HL-60 (cell line): ENCODE results near the gene ZNF580.
A peak's percentile ranks its signal among the peaks of the same experiment; 100 is the strongest.

Experiments
- DNase-seq, 2 experiments: peaks; one replicate each; pipeline ENCODE4 v3.0.0-alpha.2; 2010 to 2020; ENCODE audit warnings: low read depth in 1 of 2, low spot score in 1 of 2
- H3K27ac ChIP-seq: fragments of 250-450 bp; sonication (Bioruptor Pico); replicated peaks from 2 replicates; pipeline ENCODE4 v1.5.1; 2020; ENCODE audit warnings: mild to moderate bottlenecking, moderate library complexity
- H3K27me3 ChIP-seq: fragments of 250-450 bp; sonication (Bioruptor Pico); 2 replicates; pipeline ENCODE4 v1.5.1; 2021; ENCODE audit warnings: mild to moderate bottlenecking, moderate library complexity; ENCODE audit not compliant: insufficient read depth, poor library complexity, severe bottlenecking
- H3K4me3 ChIP-seq: replicated peaks from 2 replicates; pipeline ENCODE4 v1.5.1; 2011; ENCODE audit warnings: mild to moderate bottlenecking, control low read depth, low read length; ENCODE audit not compliant: insufficient read depth
- CTCF ChIP-seq: IDR thresholded peaks from one replicate; pipeline ENCODE4 v1.5.1; 2011; ENCODE audit warnings: low read length, control low read depth, inconsistent platforms; ENCODE audit not compliant: insufficient read depth
- GABPA ChIP-seq: IDR thresholded peaks from 2 replicates; pipeline ENCODE4 v1.6.1; 2012; ENCODE audit warnings: low read depth
- POLR2AphosphoS5 ChIP-seq: IDR thresholded peaks from 2 replicates; pipeline ENCODE4 v1.6.1; 2012; ENCODE audit warnings: low read depth
- REST ChIP-seq: IDR thresholded peaks from 2 replicates; pipeline ENCODE4 v1.6.1; 2012; ENCODE audit warnings: low read depth; ENCODE audit not compliant: insufficient replicate concordance
- SPI1 ChIP-seq: IDR thresholded peaks from 2 replicates; pipeline ENCODE4 v1.6.1; 2012; ENCODE audit warnings: low read depth, mild to moderate bottlenecking, borderline replicate concordance

Gene ZNF580

GRCh38 chr19:55646889-55647731 is 6.3 kb downstream of the ZNF580 start:
- TF ChIP-seq GABPA (no peak), POLR2AphosphoS5 (no peak), SPI1 (no peak), CTCF (no peak), REST (no peak)
- H3K27me3 ChIP-seq = no peaks in the 10 kb centered on the region
- H3K27ac ChIP-seq = peak overlapping the region; percentile 83
- peak overlapping the region; percentile 77 for H3K4me3 ChIP-seq
- DNase-seq = no peak

GRCh38 chr19:55647732-55648584 is 7.2 kb downstream of the ZNF580 start, which contains the start of gene CCDC106:
Gene CCDC106 (plus strand): TSS chr19:55648212. CDS start chr19:55649047, 835 bp downstream.
- H3K27ac ChIP-seq = peak within 1 kb of the TSS; percentile 83
- peak within 1 kb of the TSS; percentile 77 for H3K4me3 ChIP-seq

More at GRCh38 chr19:55647732-55648584, 7.2 kb downstream of the ZNF580 start, which contains the start of gene CCDC106:
- DNase-seq = peak; percentile 47 to 62
- TF ChIP-seq REST (no peak), POLR2AphosphoS5 (no peak), CTCF (no peak), GABPA (no peak), SPI1 (no peak)
- no peaks in the 10 kb centered on the region for H3K27me3 ChIP-seq
